ENCODE results near the gene CPPED1. TPM values are rescaled to one million over a fixed set of nuclear protein-coding genes. Genes with fewer than 3 reads are reported as not detected.

The CPPED1 gene
- total RNA-seq, 1 experiment from 2014 or later = 8.1 TPM

GRCh38 chr16:12716658-12717057, 87.0 kb downstream of the CPPED1 start:
- no peak overlapping the region for H3K4me2 ChIP-seq (ENCODE audit: low read length)
- RAD21 ChIA-PET (ENCODE audit: low non-redundant PET in 1 of 2, low total read pairs in 2 of 2, uncharacterized antibody in 2 of 2, unreplicated experiment in 2 of 2) = no interaction called here
- BruUV-seq (replicated peaks) = no TSS peak
- H2AFZ ChIP-seq (ENCODE audit: low read depth, low read length, poor library complexity, severe bottlenecking) = no peak overlapping the region
- no peaks in the 10 kb centered on the region for H3K9me2 ChIP-seq (ENCODE audit: insufficient read depth)
- H3K4me1 ChIP-seq (ENCODE audit: control insufficient read depth in 1 of 2, insufficient read depth in 2 of 2, low read length in 2 of 2) = no peaks in the 10 kb centered on the region
- POLR2A ChIA-PET = no interaction called here
- no peaks in the 10 kb centered on the region for H3K36me3 ChIP-seq (ENCODE audit: control insufficient read depth in 1 of 2, insufficient read depth in 2 of 2, low read length in 2 of 2)
- H3K9me3 ChIP-seq (ENCODE audit: control insufficient read depth in 1 of 2, insufficient read depth in 1 of 2, low read depth in 1 of 2, low read length in 2 of 2) = no peaks in the 10 kb centered on the region
- no peak overlapping the region for H3K9ac ChIP-seq (ENCODE audit: low read length)
- no peak for ATAC-seq
- no peaks in the 10 kb centered on the region for H3K27me3 ChIP-seq (ENCODE audit: insufficient read depth, low read length)
- H4K20me1 ChIP-seq (ENCODE audit: insufficient read depth) = no peaks in the 10 kb centered on the region
- TF ChIP-seq CBX3 (IDR thresholded peaks at IDR 0.05; ENCODE audit: low read depth) (no peak), ZNF274 (IDR thresholded peaks at IDR 0.05; ENCODE audit: low read depth, low read length) (no peak), MAX (IDR thresholded peaks at IDR 0.05) (no peak), POLR2AphosphoS5 (IDR thresholded peaks at IDR 0.05; ENCODE audit: low read depth, low read length) (no peak), ELF1 (IDR thresholded peaks at IDR 0.05; ENCODE audit: borderline replicate concordance, low read depth) (no peak), SRF (IDR thresholded peaks at IDR 0.05; ENCODE audit: low read depth) (no peak), ZFX (IDR thresholded peaks at IDR 0.05) (no peak), YY1 (IDR thresholded peaks at IDR 0.05; ENCODE audit: extremely low read depth, insufficient replicate concordance, low read depth, low read length) (no peak)
- intact Hi-C loops (cut with micrococcal nuclease) = no loop called here
- CTCF ChIA-PET = no interaction called here
- DNase-seq (ENCODE audit: low read depth, low spot score) = no peak
- no peak overlapping the region for H3K27ac ChIP-seq (ENCODE audit: low read depth, low read length)
- H3K4me3 ChIP-seq (replicated peaks in 1 of 2; ENCODE audit: low read depth in 1 of 2, low read length in 2 of 2) = no peak overlapping the region
- no peaks in the 10 kb centered on the region for H3K79me2 ChIP-seq (ENCODE audit: insufficient read depth, low read length)

- H3K36me3 ChIP-seq (ENCODE audit: control insufficient read depth in 1 of 2, insufficient read depth in 2 of 2, low read length in 2 of 2) = no peaks in the 10 kb centered on the region
- ChIA-PET RAD21 (ENCODE audit: low non-redundant PET in 1 of 2, low total read pairs in 2 of 2, uncharacterized antibody in 2 of 2, unreplicated experiment in 2 of 2) (no interaction called here), CTCF (no interaction called here), POLR2A (interaction anchor here (0.7 kb wide), 1 partner anchor 107 kb away, joined by 6 read pairs; no protein-coding TSS in a partner anchor)
- no peak overlapping the region for H3K27ac ChIP-seq (ENCODE audit: low read depth, low read length)
- no peaks in the 10 kb centered on the region for H4K20me1 ChIP-seq (ENCODE audit: insufficient read depth)
- no peak overlapping the region for H3K4me2 ChIP-seq (ENCODE audit: low read length)
- H3K79me2 ChIP-seq (ENCODE audit: insufficient read depth, low read length) = no peaks in the 10 kb centered on the region
- no TSS peak for BruUV-seq (replicated peaks)
- no peak overlapping the region for H2AFZ ChIP-seq (ENCODE audit: low read depth, low read length, poor library complexity, severe bottlenecking)
- no peaks in the 10 kb centered on the region for H3K27me3 ChIP-seq (ENCODE audit: insufficient read depth, low read length)
- no peak for ATAC-seq
- no peaks in the 10 kb centered on the region for H3K4me1 ChIP-seq (ENCODE audit: control insufficient read depth in 1 of 2, insufficient read depth in 2 of 2, low read length in 2 of 2)
- H3K9ac ChIP-seq (ENCODE audit: low read length) = no peak overlapping the region
- H3K4me3 ChIP-seq (replicated peaks in 1 of 2; ENCODE audit: low read depth in 1 of 2, low read length in 2 of 2) = no peak overlapping the region
- no peaks in the 10 kb centered on the region for H3K9me2 ChIP-seq (ENCODE audit: insufficient read depth)
- H3K9me3 ChIP-seq (ENCODE audit: control insufficient read depth in 1 of 2, insufficient read depth in 1 of 2, low read depth in 1 of 2, low read length in 2 of 2) = no peaks in the 10 kb centered on the region
- intact Hi-C loops (cut with micrococcal nuclease) = no loop called here
- DNase-seq (ENCODE audit: low read depth, low spot score) = no peak
- TF ChIP-seq TCF7L2 (IDR thresholded peaks at IDR 0.05; ENCODE audit: borderline replicate concordance, extremely low read depth, insufficient read depth, insufficient read length) = no peak
- no peak for TF ChIP-seq CEBPB (IDR thresholded peaks at IDR 0.05; ENCODE audit: low read depth)
- no peak for TF ChIP-seq ZNF274 (IDR thresholded peaks at IDR 0.05; ENCODE audit: low read depth, low read length)
- TF ChIP-seq ZBTB33 (IDR thresholded peaks at IDR 0.05; ENCODE audit: extremely low read depth, insufficient replicate concordance, low read length) = no peak
- TF ChIP-seq CTCF (IDR thresholded peaks at IDR 0.05 in 2 of 3, conservative IDR thresholded peaks at IDR 0.05 in 1 of 3; ENCODE audit: borderline replicate concordance in 1 of 3, insufficient read depth in 1 of 3, low read depth in 2 of 3, low read length in 2 of 3) = no peak
- TF ChIP-seq REST (IDR thresholded peaks at IDR 0.05; ENCODE audit: low read depth) = no peak
These were observed 93.9 kb downstream of the CPPED1 start for GRCh38 chr16:12709807-12710206.
